Stimulated activated CD4-positive, alpha-beta T cell treated with anti-CD3 and anti-CD28 coated beads, TNF-alpha, amount 100 ng/mL, for 48 hours (primary cell): ENCODE measurements around the gene SPECC1.
"Not testable (repeated sequence)": the region's sequence is repeated elsewhere in the genome, so short reads cannot be mapped to it uniquely, and the experiment has no call there.

Experiments used
- DNase-seq, 3 donors: peaks; one replicate each; pipeline ENCODE4 v3.0.0-alpha.2; 2020; ENCODE audit warnings: low read depth in 3 of 3

Gene SPECC1, protein sequence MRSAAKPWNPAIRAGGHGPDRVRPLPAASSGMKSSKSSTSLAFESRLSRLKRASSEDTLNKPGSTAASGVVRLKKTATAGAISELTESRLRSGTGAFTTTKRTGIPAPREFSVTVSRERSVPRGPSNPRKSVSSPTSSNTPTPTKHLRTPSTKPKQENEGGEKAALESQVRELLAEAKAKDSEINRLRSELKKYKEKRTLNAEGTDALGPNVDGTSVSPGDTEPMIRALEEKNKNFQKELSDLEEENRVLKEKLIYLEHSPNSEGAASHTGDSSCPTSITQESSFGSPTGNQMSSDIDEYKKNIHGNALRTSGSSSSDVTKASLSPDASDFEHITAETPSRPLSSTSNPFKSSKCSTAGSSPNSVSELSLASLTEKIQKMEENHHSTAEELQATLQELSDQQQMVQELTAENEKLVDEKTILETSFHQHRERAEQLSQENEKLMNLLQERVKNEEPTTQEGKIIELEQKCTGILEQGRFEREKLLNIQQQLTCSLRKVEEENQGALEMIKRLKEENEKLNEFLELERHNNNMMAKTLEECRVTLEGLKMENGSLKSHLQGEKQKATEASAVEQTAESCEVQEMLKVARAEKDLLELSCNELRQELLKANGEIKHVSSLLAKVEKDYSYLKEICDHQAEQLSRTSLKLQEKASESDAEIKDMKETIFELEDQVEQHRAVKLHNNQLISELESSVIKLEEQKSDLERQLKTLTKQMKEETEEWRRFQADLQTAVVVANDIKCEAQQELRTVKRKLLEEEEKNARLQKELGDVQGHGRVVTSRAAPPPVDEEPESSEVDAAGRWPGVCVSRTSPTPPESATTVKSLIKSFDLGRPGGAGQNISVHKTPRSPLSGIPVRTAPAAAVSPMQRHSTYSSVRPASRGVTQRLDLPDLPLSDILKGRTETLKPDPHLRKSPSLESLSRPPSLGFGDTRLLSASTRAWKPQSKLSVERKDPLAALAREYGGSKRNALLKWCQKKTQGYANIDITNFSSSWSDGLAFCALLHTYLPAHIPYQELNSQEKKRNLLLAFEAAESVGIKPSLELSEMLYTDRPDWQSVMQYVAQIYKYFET

DNA sequence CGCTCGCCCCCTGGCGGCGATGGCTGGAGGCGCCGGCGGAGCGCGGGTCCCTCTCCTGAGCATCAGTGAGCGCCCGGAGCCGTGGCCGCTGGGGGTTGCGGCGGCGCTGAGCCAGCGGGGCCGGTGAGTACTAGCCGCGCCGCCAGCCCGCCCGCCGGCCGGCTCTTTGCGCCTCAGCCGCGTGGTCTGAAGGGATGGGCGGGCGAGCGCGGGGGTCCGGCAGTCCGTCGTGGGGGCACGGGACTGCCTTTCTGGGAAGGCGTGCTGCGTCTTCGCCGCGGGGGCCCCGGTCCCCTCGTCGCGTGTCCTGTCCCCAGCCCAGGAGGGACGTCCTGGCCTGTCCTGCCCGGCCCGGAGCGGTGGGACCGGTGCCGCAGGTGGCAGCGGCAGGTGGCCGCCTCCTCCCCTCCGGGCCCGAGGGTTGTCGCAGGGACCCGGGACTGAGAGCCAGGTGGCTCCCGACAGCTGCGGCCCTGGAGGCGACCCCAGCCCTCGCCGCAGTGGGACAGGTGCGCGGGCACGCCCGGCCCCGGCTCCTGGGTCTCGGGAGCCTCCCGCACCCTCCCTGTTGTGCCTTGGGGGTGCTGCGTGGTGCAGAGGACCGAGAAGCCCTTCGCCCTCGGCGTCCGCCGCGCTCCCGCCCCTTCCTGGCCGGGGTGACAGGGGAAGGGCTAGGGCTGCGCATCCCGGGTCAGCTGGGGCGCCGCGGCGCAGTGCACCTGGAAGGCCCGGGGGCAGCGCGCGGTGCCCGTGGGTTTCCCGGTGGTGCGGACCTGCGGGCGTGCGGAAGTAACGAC lies at the start of gene SPECC1:
Gene SPECC1 (plus strand): TSS at position 58 of the 797 bp plus-strand sequence. CDS start 87,293 bp downstream, outside the sequence.
- peak; percentile 70 to 79 (median 76) for DNase-seq

GRCh38 chr17:19962954-19963353 lies 46.2 kb upstream of the SPECC1 start:
- DNase-seq, result not testable (repeated sequence)

DNA sequence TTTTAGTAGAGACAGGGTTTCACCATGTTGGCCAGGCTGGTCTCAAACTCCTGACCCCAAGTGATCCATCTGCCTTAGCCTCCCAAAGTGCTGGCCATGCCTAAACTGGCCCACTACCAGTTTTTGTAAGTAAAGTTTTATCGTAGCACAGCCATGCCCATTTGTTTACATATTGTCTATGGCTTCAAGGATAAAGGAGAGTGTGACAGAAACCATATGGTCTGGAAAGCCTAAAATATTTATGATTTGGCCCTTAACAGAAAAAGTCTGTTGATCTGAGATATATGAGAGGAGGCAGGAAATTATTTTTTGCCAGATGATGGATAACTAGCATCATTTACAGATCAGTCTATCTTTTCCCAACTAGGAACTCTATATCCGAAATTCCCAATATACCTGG lies 36.0 kb upstream of the SPECC1 start:
- DNase-seq, result no peak

DNA sequence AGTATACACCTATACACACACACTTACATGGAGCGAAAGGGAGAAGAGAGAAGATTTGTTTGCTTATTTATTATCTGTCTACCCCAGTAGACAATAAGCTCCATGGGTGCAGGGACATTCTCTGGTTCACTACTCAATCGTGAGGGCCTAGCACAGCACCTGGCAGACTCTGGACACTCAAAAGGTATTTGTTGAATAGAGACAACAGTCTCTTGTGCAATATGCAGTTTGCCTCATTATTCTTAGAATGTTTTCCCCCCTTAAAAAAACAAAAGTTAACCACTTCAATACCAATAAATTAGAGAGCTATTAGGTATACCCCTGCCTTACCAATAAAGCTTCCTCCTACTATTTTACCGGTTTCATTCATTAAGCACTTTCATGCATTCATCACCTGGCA lies 33.6 kb upstream of the SPECC1 start:
- DNase-seq, result no peak

- DNase-seq, result peak; percentile 90 to 97 (median 92)
These were observed 31.6 kb upstream of the SPECC1 start, which contains the start of gene AKAP10 for GRCh38 chr17:19977293-19978208. TSS of gene AKAP10 (minus strand) at chr17:19977828. CDS start at chr17:19977679, 149 bp downstream.

DNA sequence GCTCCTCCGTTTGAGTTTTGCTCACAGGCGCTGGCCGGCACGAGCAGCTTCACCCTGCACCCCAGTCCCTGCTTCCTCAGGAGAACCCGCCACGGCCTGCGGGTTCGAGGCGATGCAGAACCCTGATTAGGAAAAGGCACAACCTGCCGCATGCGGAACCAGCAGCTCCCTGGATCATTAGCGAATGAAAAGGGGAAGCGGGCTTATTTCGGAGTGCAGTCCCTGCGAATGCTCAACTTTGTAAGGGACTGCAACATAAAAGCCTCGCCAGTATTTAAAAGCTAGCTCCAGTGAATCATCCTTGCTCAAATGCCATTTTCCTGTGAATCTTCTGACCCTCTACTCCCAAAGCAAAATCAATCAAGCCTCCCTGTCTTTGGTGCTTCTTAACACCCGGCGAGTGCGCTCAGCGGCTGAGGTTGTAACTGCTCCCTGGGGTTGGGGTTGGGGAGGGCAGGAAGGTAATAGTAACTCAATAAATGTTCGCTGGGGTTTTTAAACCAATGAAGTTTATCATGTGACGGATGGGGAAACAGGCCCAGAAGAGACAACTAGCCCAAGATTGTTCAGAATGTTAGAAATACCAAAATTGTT lies 30.9 kb upstream of the SPECC1 start:
- DNase-seq, result peak in 2 of 3 donors; percentile 19 to 22

DNA sequence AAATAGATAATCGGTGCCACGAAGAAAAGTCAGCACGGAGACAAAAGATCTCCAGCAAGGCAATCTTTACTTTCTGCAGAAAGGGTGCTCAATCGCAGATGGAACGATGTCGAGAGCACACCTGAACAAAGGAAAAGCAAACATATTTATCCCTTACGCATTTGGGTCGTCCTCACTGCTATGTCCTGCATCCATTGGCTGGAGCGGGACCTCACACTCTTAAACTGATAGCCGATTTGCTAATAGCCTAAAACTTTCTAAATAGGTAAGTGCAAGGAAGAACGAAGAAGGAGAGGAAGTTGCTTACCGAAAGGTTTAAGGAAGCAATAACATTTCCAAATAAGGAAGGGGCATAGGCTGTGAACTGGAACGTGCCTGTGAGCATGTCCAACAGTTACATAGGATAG lies 30.4 kb upstream of the SPECC1 start:
- DNase-seq, result no peak

- DNase-seq, result no peak
These were observed 29.0 kb upstream of the SPECC1 start for GRCh38 chr17:19979917-19980770.

GRCh38 chr17:19986941-19987861 lies 22.0 kb upstream of the SPECC1 start:
- DNase-seq, result no peak

GRCh38 chr17:19987897-19988296 lies 21.3 kb upstream of the SPECC1 start:
- DNase-seq, result no peak

- no peak for DNase-seq
These were observed 17.8 kb upstream of the SPECC1 start for GRCh38 chr17:19991252-19991885.

DNA sequence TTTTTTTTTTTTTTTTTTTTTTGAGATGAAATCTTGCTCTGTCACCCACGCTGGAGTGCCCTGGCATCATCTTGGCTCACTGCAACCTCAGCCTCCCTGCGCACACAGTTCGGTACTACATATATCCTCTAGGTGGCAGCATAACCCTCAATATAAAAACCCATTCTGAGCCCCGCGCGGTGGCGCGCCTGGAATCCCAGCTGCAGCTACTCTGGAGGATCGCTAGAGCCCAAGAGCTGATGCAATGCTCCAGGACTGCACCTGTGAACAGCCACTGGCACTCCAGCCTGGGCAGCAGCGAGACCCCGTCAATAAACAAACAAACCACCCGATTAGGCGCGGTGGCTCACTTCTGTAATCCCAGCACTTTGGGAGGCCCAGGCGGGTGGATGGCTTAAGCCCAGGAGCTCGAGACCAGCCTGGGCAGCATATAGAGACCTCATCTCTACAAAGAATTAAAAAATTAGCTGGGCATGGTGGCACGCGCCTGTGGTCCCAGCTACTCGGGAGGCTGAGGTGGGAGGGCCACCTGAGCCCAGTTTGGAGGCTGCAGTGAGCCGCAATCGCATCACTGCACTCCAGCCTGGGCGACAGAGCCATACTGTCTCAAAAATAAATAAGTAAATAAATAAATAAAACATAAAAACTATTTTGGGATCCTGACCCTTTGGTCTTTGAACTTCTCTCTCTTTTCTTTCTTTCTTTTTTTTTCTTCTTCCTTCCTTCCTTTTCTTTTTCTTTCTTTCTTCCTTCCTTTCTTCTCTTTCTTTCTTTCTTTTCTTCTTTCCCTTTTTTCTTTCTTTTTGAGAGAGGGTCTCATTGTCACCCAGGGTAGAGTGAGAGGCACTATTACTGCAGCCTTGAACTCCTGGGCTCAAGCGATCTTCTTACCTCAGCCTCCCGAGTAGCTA lies 16.1 kb upstream of the SPECC1 start:
- DNase-seq, result peak in 2 of 3 donors; percentile 51 to 63

- no peak for DNase-seq
These were observed 13.1 kb upstream of the SPECC1 start for GRCh38 chr17:19996086-19996485.

- no peak for DNase-seq
These were observed 12.7 kb upstream of the SPECC1 start for GRCh38 chr17:19996502-19996901.

GRCh38 chr17:20008242-20009051 lies 712 bp upstream of the SPECC1 start:
- peak in 1 of 3 donors; percentile 12 for DNase-seq

DNA sequence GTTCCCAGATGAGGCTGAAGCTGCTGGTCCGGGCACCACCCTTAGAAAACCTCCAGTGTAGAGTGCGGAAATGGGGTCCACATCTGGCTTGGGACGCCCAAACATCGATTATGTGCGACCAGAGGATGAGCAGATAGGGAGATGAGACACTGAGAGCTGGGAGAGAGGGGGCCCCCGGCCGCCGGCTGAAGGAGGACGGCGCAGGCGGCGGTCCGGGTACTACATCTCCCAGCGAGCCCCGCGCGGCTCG lies 182 bp upstream of the SPECC1 start:
- no peak for DNase-seq
